HG02840 (cell line): ENCODE measurements around the gene DYRK2.
A peak's percentile ranks its signal among the peaks of the same experiment; 100 is the strongest.
"Not testable (repeated sequence)": the region's sequence is repeated elsewhere in the genome, so short reads cannot be mapped to it uniquely, and the experiment has no call there.

ENCODE experiments used
- ATAC-seq: cut with Tn5 transposase; IDR thresholded peaks from one replicate; pipeline ENCODE4 v1.9.1; 2021; ENCODE audit warnings: mild to moderate bottlenecking, moderate library complexity, moderate number of reproducible peaks; ENCODE audit not compliant: unreplicated experiment, low FRiP score

DYRK2 gene

GRCh38 chr12:67669217-67669933 lies 20.8 kb downstream of the DYRK2 start:
- ATAC-seq = no peak

- no peak for ATAC-seq
Measured at GRCh38 chr12:67669934-67670631, 21.5 kb downstream of the DYRK2 start.

GRCh38 chr12:67671419-67671818 lies 22.9 kb downstream of the DYRK2 start:
- no peak for ATAC-seq

- ATAC-seq = no peak
Measured at GRCh38 chr12:67671892-67672291, 23.3 kb downstream of the DYRK2 start.

GRCh38 chr12:67672507-67672906 lies 24.0 kb downstream of the DYRK2 start:
- not testable (repeated sequence) for ATAC-seq

- ATAC-seq = not testable (repeated sequence)
Measured at GRCh38 chr12:67673509-67673908, 25.0 kb downstream of the DYRK2 start.

- no peak for ATAC-seq
Measured at GRCh38 chr12:67674417-67674816, 25.9 kb downstream of the DYRK2 start.

- ATAC-seq = no peak
Measured at GRCh38 chr12:67676624-67677023, 28.1 kb downstream of the DYRK2 start.

- no peak for ATAC-seq
Measured at GRCh38 chr12:67677166-67677565, 28.6 kb downstream of the DYRK2 start.

GRCh38 chr12:67681105-67681778 lies 32.7 kb downstream of the DYRK2 start:
- no peak for ATAC-seq

- ATAC-seq = no peak
Measured at GRCh38 chr12:67681941-67682620, 33.5 kb downstream of the DYRK2 start.

- no peak for ATAC-seq
Measured at GRCh38 chr12:67689385-67689784, 40.8 kb downstream of the DYRK2 start.

- no peak for ATAC-seq
Measured at GRCh38 chr12:67690656-67691055, 42.1 kb downstream of the DYRK2 start.

- ATAC-seq = no peak
Measured at GRCh38 chr12:67691220-67691619, 42.7 kb downstream of the DYRK2 start.

- ATAC-seq = no peak
Measured at GRCh38 chr12:67692135-67692534, 43.6 kb downstream of the DYRK2 start.

GRCh38 chr12:67692966-67693365 lies 44.4 kb downstream of the DYRK2 start:
- peak; percentile 85 for ATAC-seq

- ATAC-seq = no peak
Measured at GRCh38 chr12:67693894-67694293, 45.3 kb downstream of the DYRK2 start.

- no peak for ATAC-seq
Measured at GRCh38 chr12:67694306-67694900, 45.9 kb downstream of the DYRK2 start.

- no peak for ATAC-seq
Measured at GRCh38 chr12:67695974-67696373, 47.4 kb downstream of the DYRK2 start.

GRCh38 chr12:67697443-67697842 lies 48.9 kb downstream of the DYRK2 start:
- ATAC-seq = no peak

GRCh38 chr12:67697967-67698366 lies 49.4 kb downstream of the DYRK2 start:
- ATAC-seq = no peak
